Breast epithelium (tissue), 3 donors: Measurements from ENCODE around the gene PCSK2.

Experiments used
- POLR2A ChIP-seq: fragments of 450-650 bp; IDR thresholded peaks from one replicate; pipeline ENCODE4 v1.6.1; 2016; ENCODE audit warnings: antibody characterized with exemption, mild to moderate bottlenecking, moderate library complexity
- POLR2AphosphoS5 ChIP-seq, 3 donors: sonication (generic); formaldehyde crosslinking; IDR thresholded peaks; one replicate each; pipeline ENCODE4 v1.6.1; 2017; ENCODE audit warnings: antibody characterized with exemption in 3 of 3
- TF ChIP-seq, protein P1 (sequence below), 3 donors: fragments of 450-650 bp; IDR thresholded peaks; one replicate each; pipeline ENCODE4 v1.5.1; 2016 to 2017; ENCODE audit warnings: antibody characterized with exemption in 3 of 3, mild to moderate bottlenecking in 3 of 3, moderate library complexity in 3 of 3

GRCh38 chr20:17490501-17490900 lies 263.7 kb downstream of the PCSK2 start:
- TF ChIP-seq, protein P1, sequence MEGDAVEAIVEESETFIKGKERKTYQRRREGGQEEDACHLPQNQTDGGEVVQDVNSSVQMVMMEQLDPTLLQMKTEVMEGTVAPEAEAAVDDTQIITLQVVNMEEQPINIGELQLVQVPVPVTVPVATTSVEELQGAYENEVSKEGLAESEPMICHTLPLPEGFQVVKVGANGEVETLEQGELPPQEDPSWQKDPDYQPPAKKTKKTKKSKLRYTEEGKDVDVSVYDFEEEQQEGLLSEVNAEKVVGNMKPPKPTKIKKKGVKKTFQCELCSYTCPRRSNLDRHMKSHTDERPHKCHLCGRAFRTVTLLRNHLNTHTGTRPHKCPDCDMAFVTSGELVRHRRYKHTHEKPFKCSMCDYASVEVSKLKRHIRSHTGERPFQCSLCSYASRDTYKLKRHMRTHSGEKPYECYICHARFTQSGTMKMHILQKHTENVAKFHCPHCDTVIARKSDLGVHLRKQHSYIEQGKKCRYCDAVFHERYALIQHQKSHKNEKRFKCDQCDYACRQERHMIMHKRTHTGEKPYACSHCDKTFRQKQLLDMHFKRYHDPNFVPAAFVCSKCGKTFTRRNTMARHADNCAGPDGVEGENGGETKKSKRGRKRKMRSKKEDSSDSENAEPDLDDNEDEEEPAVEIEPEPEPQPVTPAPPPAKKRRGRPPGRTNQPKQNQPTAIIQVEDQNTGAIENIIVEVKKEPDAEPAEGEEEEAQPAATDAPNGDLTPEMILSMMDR (IDR thresholded peaks at IDR 0.05): no peak
- TF ChIP-seq POLR2A: no peak
- TF ChIP-seq POLR2AphosphoS5 (IDR thresholded peaks at IDR 0.05): no peak
